PC-3 (cell line): Measurements from ENCODE around the gene TMEM179B.

Source experiments
- EZH2 ChIP-seq: fragments of 300-600 bp; sonication (generic); IDR thresholded peaks from one replicate; pipeline ENCODE4 v1.6.1; 2017; ENCODE audit warnings: antibody characterized with exemption, mild to moderate bottlenecking, low read length; ENCODE audit not compliant: unreplicated experiment
- EZH2phosphoT487 ChIP-seq: fragments of 300-600 bp; sonication (generic); IDR thresholded peaks from 2 replicates; pipeline ENCODE4 v1.6.1; 2018; ENCODE audit warnings: mild to moderate bottlenecking, antibody characterized with exemption, low read length, borderline replicate concordance
- TF ChIP-seq, protein P1 (sequence below): fragments of 300-600 bp; sonication (generic); conservative IDR thresholded peaks from 2 replicates; pipeline ENCODE4 v1.5.1; 2017; ENCODE audit warnings: antibody characterized with exemption, low read depth, mild to moderate bottlenecking, low read length

DNA sequence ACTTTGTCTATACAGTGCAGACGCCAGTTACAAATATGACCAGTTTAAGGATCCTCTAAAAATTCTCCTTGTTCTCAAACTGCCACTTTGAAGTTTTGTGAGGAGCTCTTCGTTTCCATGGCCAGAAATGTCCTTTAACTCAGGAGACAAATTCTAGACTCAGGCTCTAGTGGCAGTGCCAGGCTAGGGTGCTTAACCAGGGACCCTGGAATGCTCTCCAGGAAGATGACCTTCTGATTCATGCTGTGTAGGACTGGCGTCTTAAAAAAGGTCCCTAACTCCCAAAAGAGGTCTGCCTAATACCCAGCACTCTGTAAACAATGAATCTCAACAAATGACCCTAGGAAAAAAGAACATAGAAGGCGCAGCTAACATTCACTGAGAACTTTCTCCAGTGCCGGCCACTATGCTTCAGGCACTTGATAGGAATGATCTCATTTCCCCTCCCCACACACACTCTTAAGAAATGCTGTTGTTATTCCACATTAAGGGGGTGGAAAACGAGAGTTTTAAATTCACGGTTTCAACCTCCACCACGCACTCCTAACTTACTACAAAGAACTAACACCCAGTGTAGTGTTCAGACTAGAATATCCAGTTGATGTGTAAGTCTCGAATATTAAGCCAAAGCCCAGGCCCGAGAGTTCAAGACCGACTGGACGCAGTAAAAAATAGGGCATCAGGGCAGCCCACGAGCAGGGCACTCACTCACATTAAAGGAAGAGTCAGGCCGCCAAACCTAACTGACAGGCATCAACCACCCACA is 17.3 kb downstream of the TMEM179B start:
- TF ChIP-seq, protein P1, sequence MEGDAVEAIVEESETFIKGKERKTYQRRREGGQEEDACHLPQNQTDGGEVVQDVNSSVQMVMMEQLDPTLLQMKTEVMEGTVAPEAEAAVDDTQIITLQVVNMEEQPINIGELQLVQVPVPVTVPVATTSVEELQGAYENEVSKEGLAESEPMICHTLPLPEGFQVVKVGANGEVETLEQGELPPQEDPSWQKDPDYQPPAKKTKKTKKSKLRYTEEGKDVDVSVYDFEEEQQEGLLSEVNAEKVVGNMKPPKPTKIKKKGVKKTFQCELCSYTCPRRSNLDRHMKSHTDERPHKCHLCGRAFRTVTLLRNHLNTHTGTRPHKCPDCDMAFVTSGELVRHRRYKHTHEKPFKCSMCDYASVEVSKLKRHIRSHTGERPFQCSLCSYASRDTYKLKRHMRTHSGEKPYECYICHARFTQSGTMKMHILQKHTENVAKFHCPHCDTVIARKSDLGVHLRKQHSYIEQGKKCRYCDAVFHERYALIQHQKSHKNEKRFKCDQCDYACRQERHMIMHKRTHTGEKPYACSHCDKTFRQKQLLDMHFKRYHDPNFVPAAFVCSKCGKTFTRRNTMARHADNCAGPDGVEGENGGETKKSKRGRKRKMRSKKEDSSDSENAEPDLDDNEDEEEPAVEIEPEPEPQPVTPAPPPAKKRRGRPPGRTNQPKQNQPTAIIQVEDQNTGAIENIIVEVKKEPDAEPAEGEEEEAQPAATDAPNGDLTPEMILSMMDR = no peak
- TF ChIP-seq EZH2 (no peak), EZH2phosphoT487 (no peak)
